ENCODE data around the gene FIP1L1.
"Not testable (repeated sequence)": the region's sequence is repeated elsewhere in the genome, so short reads cannot be mapped to it uniquely, and the experiment has no call there.

The FIP1L1 gene

GRCh38 chr4:53465891-53466290 is 88.5 kb downstream of the FIP1L1 start:
- no peak for TF ChIP-seq CTCF (IDR thresholded peaks at IDR 0.05; ENCODE audit: low read length, missing control alignments)
- DNase-seq (ENCODE audit: low read depth), result no peak
- H3K4me3 ChIP-seq (replicated peaks; ENCODE audit: low read depth, low read length), result no peak overlapping the region

GRCh38 chr4:53466576-53466975 is 89.1 kb downstream of the FIP1L1 start:
- not testable (repeated sequence) for H3K4me3 ChIP-seq (replicated peaks; ENCODE audit: low read depth, low read length); DNase-seq (ENCODE audit: low read depth)

- TF ChIP-seq CTCF (IDR thresholded peaks at IDR 0.05; ENCODE audit: low read length, missing control alignments), result no peak
- DNase-seq (ENCODE audit: low read depth), result peak; percentile 74
- H3K4me3 ChIP-seq (replicated peaks; ENCODE audit: low read depth, low read length), result no peak overlapping the region
Measured at GRCh38 chr4:53476232-53477037, 99.0 kb downstream of the FIP1L1 start.

GRCh38 chr4:53477038-53477565 is 99.7 kb downstream of the FIP1L1 start:
- TF ChIP-seq CTCF (IDR thresholded peaks at IDR 0.05; ENCODE audit: low read length, missing control alignments), result no peak
- H3K4me3 ChIP-seq (replicated peaks; ENCODE audit: low read depth, low read length), result no peak overlapping the region
- no peak for DNase-seq (ENCODE audit: low read depth)

GRCh38 chr4:53477636-53478035 is 100.2 kb downstream of the FIP1L1 start:
- H3K4me3 ChIP-seq (replicated peaks; ENCODE audit: low read depth, low read length), result no peak overlapping the region
- DNase-seq (ENCODE audit: low read depth), result no peak
- TF ChIP-seq CTCF (IDR thresholded peaks at IDR 0.05; ENCODE audit: low read length, missing control alignments), result no peak

GRCh38 chr4:53478671-53479456 is 101.4 kb downstream of the FIP1L1 start:
- no peak for TF ChIP-seq CTCF (IDR thresholded peaks at IDR 0.05; ENCODE audit: low read length, missing control alignments)
- no peak overlapping the region for H3K4me3 ChIP-seq (replicated peaks; ENCODE audit: low read depth, low read length)
- peak; percentile 82 for DNase-seq (ENCODE audit: low read depth)

GRCh38 chr4:53479736-53480525 is 102.5 kb downstream of the FIP1L1 start:
- DNase-seq (ENCODE audit: low read depth), result no peak
- TF ChIP-seq CTCF (IDR thresholded peaks at IDR 0.05; ENCODE audit: low read length, missing control alignments), result no peak

More at GRCh38 chr4:53479736-53480525, 102.5 kb downstream of the FIP1L1 start:
- H3K4me3 ChIP-seq (replicated peaks; ENCODE audit: low read depth, low read length), result no peak overlapping the region
